ENCODE measurements around the gene IFNAR1. TPM values are rescaled to one million over a fixed set of nuclear protein-coding genes. Genes with fewer than 3 reads are reported as not detected.

The IFNAR1 gene
- total RNA-seq, 1 experiment from 2014 or later: 20.5 TPM

DNA sequence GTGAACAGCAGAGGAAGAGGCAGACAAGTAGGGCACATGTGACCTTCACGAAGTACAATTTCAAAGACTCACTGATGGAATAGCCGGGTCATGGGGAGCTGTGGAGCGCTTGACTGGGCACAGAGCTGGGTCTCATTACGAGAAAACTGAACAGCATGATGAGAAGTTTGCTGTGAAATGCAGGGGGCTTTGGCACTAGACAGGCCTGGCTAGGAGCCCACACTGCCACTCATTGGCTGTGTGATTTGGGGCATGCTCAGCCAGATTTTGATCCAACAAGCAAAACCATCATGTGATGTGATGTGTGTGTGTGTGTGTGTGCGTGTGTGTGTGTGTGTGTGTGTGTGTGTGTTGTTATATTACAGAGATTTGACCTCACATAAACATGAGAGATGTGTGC is 73.6 kb downstream of the IFNAR1 start:
- ChIA-PET CTCF (no interaction called here), POLR2A (no interaction called here), RAD21 (ENCODE audit: low non-redundant PET in 1 of 2, low total read pairs in 2 of 2, uncharacterized antibody in 2 of 2, unreplicated experiment in 2 of 2) (no interaction called here)
- Histone ChIP-seq H3K9ac (ENCODE audit: low read length) (no peak overlapping the region), H3K9me2 (ENCODE audit: insufficient read depth) (no peaks in the 10 kb centered on the region), H2AFZ (ENCODE audit: low read depth, low read length, poor library complexity, severe bottlenecking) (no peak overlapping the region), H3K4me1 (ENCODE audit: control insufficient read depth in 1 of 2, insufficient read depth in 2 of 2, low read length in 2 of 2) (peaks cover 21 to 32% of the 10 kb centered on the region in 2 experiments), H3K79me2 (ENCODE audit: insufficient read depth, low read length) (no peaks in the 10 kb centered on the region), H3K9me3 (ENCODE audit: control insufficient read depth in 1 of 2, insufficient read depth in 1 of 2, low read depth in 1 of 2, low read length in 2 of 2) (no peaks in the 10 kb centered on the region), H3K4me2 (ENCODE audit: low read length) (no peak overlapping the region), H4K20me1 (ENCODE audit: insufficient read depth) (no peaks in the 10 kb centered on the region), H3K36me3 (ENCODE audit: control insufficient read depth in 1 of 2, insufficient read depth in 2 of 2, low read length in 2 of 2) (no peaks in the 10 kb centered on the region), H3K27ac (ENCODE audit: low read depth, low read length) (no peak overlapping the region), H3K27me3 (ENCODE audit: insufficient read depth, low read length) (no peaks in the 10 kb centered on the region), H3K4me3 (replicated peaks in 1 of 2; ENCODE audit: low read depth in 1 of 2, low read length in 2 of 2) (no peak overlapping the region)
- ATAC-seq: no peak
- no TSS peak for BruUV-seq (replicated peaks)
- intact Hi-C loops (cut with micrococcal nuclease): no loop called here
- DNase-seq (ENCODE audit: low read depth, low spot score): no peak
- TF ChIP-seq SP1 (IDR thresholded peaks at IDR 0.05; ENCODE audit: low read depth): no peak
- no peak for TF ChIP-seq ZNF274 (IDR thresholded peaks at IDR 0.05; ENCODE audit: low read depth, low read length)
- TF ChIP-seq RAD21 (IDR thresholded peaks at IDR 0.05; ENCODE audit: low read depth): no peak
- TF ChIP-seq EGR1 (IDR thresholded peaks at IDR 0.05; ENCODE audit: low read depth): no peak
- TF ChIP-seq REST (IDR thresholded peaks at IDR 0.05; ENCODE audit: low read depth): no peak
- no peak for TF ChIP-seq CEBPB (IDR thresholded peaks at IDR 0.05; ENCODE audit: low read depth)
- TF ChIP-seq, protein P1, sequence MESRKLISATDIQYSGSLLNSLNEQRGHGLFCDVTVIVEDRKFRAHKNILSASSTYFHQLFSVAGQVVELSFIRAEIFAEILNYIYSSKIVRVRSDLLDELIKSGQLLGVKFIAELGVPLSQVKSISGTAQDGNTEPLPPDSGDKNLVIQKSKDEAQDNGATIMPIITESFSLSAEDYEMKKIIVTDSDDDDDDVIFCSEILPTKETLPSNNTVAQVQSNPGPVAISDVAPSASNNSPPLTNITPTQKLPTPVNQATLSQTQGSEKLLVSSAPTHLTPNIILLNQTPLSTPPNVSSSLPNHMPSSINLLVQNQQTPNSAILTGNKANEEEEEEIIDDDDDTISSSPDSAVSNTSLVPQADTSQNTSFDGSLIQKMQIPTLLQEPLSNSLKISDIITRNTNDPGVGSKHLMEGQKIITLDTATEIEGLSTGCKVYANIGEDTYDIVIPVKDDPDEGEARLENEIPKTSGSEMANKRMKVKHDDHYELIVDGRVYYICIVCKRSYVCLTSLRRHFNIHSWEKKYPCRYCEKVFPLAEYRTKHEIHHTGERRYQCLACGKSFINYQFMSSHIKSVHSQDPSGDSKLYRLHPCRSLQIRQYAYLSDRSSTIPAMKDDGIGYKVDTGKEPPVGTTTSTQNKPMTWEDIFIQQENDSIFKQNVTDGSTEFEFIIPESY (IDR thresholded peaks at IDR 0.05; ENCODE audit: extremely low read depth, insufficient replicate concordance, low read length): no peak
- no peak for TF ChIP-seq YY1 (IDR thresholded peaks at IDR 0.05; ENCODE audit: extremely low read depth, insufficient replicate concordance, low read depth, low read length)
- TF ChIP-seq MAX (IDR thresholded peaks at IDR 0.05): no peak
- no peak for TF ChIP-seq SRF (IDR thresholded peaks at IDR 0.05; ENCODE audit: low read depth)
- TF ChIP-seq ATF3 (IDR thresholded peaks at IDR 0.05): no peak
- no peak for TF ChIP-seq TCF7L2 (IDR thresholded peaks at IDR 0.05; ENCODE audit: borderline replicate concordance, extremely low read depth, insufficient read depth, insufficient read length)
- no peak for TF ChIP-seq CBX3 (IDR thresholded peaks at IDR 0.05; ENCODE audit: low read depth)
- no peak for TF ChIP-seq FOSL1 (IDR thresholded peaks at IDR 0.05; ENCODE audit: low read depth)
- no peak for TF ChIP-seq POLR2AphosphoS5 (IDR thresholded peaks at IDR 0.05; ENCODE audit: low read depth, low read length)
- TF ChIP-seq SIN3A (IDR thresholded peaks at IDR 0.05; ENCODE audit: low read depth): no peak
- TF ChIP-seq ELF1 (IDR thresholded peaks at IDR 0.05; ENCODE audit: borderline replicate concordance, low read depth): no peak
- TF ChIP-seq ZFX (IDR thresholded peaks at IDR 0.05): no peak
